ENCODE data around the gene FAM83D.

- TF ChIP-seq POLR2AphosphoS5 (IDR thresholded peaks at IDR 0.05; ENCODE audit: borderline replicate concordance, low read depth, low read length), result no peak
- no peak for TF ChIP-seq EZH2 (IDR thresholded peaks at IDR 0.05)
Measured at GRCh38 chr20:38999965-39000910, 74.0 kb downstream of the FAM83D start.

Measured in SK-N-MC (cell line).